ENCODE results near the gene USP49.

Gene USP49

GRCh38 chr6:41927253-41927652, 32.1 kb upstream of the USP49 start:
- DNase-seq: no peak

GRCh38 chr6:41922154-41922553, 27.0 kb upstream of the USP49 start:
- no peak for DNase-seq

DNA sequence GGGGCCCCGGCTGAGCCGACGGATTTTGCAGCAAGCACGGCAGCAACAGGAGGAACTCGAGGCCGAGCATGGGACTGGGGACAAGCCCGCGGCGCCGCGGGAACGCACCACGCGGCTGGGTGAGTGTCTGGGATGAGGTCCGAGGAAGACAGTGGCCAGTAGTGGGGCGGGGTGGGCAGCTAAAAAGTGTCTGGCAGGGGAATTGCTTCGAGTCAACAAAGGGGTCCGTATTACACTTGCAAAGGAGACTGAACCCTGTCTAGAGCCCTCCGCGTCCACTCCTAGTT, 26.5 kb upstream of the USP49 start:
- DNase-seq: no peak

- peak; percentile 80 to 85 for DNase-seq
Measured at GRCh38 chr6:41920921-41921711, 25.9 kb upstream of the USP49 start, which contains the start of the genes BYSL and MED20. Gene BYSL, plus strand, starts transcription at chr6:41921499. Its CDS starts 64 bp downstream, at chr6:41921563. Gene MED20, minus strand, starts transcription at chr6:41921139. Its CDS starts 121 bp downstream, at chr6:41921018.

- DNase-seq: no peak
Measured at GRCh38 chr6:41917528-41917927, 22.4 kb upstream of the USP49 start.

- no peak for DNase-seq
Measured at GRCh38 chr6:41914869-41915530, 19.8 kb upstream of the USP49 start.

DNA sequence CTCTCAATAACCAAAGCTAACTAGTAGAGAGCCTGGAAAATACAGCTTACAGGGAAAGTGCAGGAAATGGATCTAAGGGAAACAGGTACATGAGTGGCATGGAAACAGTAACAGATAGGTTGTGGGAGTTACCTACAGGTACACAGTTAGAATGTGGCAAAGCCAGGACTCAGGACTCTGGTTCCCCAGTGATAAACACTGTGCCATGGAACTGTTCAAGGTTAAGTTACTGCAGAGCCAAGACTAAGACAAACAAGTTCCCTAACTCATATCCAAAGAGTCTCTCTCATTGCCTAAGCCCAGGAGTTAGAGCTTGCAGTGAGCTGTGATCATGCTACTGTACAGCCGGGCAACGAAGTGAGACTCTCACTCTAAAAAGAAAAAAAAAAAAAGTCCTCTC, 19.2 kb upstream of the USP49 start:
- DNase-seq: no peak

GRCh38 chr6:41909727-41910126, 14.6 kb upstream of the USP49 start:
- DNase-seq: no peak

- DNase-seq: no peak
Measured at GRCh38 chr6:41901882-41902519, 6.8 kb upstream of the USP49 start.

DNA sequence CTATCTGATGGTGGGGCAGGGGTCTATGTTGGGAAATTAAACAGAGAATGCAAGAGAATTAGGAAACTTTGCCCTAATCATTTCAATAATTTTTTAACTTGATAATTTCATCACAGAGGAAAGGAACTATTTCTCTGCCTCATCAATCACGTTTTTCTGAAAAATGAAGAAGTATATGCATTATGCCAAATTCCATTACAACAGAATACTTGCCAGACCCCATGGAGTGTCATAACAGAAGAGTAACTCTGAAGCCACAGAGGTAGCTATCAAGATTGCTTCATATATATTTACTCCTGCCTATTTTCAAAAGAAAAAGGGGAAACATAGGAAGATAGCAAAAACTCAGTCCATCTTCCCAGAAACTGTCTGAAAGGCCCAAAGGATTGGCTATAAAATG, 5.7 kb upstream of the USP49 start:
- DNase-seq: no peak

DNA sequence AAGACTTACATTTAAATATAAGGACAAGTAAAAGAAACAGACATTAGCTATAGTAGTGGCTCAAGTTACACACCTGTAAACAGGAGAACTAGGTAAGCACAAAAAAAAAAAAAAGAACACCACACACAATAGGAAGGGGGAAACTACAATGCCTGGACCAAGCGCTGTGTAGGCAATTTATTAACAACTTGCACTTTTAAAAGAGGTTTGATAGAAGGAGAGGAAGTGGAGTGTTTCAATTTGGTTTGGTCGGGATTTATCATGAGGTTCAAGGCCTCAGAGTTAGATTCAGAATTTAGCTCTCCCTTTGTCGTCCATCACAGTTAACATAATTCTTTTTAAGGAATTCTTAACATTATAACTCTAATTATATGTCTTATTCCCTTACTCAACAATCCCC, 1.1 kb upstream of the USP49 start:
- DNase-seq: no peak

DNA sequence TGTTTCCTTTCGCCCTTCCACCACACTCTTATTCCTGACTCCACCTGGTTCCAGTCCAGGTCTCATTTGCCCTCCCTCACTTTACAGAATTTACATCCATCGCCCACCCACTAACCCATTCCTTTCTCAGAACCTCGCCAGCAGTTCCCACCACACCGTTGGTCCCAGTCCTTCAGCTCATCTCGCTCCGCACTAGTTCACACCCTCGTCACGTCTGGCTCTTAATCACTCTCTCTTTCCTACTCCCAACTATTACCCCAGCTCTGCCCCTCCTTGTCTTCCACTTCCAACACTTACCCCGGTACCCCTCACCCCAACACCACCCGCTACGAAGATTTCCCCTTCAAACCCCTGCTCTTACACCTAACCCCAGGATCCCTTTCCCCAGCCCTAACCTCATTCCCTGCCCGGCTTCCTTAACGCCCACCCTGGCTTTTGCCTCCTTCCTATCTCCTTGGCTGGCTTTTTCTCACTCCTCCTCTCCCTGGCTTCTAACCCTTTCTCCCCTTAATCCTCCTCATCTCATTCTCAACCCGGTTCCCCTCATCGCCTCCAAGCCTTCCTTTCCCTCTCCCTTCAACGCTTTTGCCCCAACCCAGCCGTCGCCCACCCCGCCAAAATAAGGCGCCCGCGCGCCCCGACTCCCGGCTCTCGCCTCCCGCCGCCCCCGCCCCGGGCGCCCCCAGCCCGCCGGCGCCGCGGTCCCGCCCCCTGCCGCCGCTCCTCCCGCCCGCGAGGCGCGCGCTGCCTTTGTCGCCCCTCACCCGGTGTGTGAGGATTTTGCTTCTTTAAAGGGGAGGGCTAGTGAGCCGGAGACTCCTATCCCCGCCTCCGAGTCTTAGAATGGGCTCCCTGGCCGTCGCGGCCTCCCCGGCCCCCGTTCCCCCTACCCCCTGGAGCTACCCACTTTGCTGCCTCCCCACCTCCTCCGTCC, 542 bp downstream of the USP49 start:
- no peak for DNase-seq

GRCh38 chr6:41892921-41893564, 2.1 kb downstream of the USP49 start:
- no peak for DNase-seq

DNA sequence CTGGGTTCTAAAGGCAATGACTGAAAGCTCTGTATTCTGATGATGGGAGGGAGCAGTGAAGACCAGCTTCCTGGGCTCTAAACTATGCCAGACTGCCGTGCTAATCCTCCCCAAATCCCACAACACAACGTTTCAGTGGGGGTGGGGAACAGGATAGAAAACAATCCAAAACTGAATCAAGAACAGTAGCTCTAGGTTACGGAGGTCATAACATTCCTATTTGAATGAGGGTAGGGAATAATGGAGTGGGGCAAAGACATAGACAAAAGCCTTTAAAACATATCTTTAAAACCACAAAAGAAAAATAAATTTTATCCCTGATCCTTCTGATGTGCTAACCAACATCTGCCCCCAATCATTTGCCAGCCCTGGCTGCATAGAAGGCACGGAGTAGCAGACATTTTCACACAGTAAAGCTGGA, 7.8 kb downstream of the USP49 start:
- no peak for DNase-seq

DNA sequence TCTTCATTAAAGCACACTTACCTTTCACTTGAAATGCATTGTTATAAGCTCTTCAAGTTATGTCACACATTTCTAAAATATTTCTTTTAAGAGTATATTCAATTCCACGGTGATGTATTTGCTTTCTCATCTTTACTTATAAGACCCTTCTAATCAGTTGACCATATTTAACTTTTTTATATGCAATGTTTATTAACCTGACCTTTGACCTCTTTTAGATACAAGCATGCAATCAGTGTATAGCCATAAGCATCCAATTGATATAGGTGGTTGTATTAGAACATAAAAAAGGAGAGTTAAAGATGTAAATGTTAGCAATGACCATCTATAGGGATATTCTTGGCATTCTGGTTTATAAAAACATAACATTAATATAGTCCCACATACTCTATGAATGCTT, 9.2 kb downstream of the USP49 start:
- no peak for DNase-seq

DNA sequence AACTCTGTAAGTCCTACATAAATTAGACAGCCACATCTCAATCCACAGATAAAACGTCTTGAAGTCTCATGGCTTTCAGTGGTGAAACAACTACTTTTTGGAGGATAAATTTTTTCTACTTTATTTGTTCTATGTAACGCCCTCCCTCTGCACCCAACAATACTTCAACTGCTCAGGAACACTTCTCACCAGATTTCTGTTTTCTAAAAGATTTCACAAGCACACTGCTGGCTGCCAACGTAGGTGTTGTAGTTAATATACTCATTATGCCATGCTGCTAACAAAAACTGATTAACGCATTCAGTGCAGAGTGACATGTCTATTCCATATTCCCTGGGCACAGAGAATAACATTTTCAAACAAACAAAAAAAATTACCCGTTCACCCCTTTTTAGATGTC, 10.2 kb downstream of the USP49 start:
- no peak for DNase-seq

GRCh38 chr6:41881506-41881905, 13.7 kb downstream of the USP49 start:
- no peak for DNase-seq

GRCh38 chr6:41878961-41879405, 16.2 kb downstream of the USP49 start:
- no peak for DNase-seq

DNA sequence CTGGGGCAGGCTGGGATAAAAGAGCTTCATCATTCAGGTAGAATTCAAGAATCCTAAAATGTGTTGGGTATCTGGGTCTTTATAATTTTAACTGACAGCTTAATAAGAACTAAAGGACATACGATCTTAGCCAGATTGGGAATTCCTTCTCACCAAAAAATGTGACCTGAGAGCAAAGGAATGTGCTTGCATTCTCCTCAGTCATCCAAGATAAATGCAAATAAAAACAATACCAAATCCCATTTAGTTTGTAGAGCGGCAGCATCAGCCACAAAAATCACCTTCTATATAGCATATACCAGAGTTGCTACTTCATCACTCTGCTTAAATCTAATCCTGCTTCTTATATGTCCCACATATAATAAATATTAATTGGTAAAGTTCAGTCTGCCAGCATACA, 16.9 kb downstream of the USP49 start:
- no peak for DNase-seq

GRCh38 chr6:41877051-41877680, 18.0 kb downstream of the USP49 start:
- no peak for DNase-seq

DNA sequence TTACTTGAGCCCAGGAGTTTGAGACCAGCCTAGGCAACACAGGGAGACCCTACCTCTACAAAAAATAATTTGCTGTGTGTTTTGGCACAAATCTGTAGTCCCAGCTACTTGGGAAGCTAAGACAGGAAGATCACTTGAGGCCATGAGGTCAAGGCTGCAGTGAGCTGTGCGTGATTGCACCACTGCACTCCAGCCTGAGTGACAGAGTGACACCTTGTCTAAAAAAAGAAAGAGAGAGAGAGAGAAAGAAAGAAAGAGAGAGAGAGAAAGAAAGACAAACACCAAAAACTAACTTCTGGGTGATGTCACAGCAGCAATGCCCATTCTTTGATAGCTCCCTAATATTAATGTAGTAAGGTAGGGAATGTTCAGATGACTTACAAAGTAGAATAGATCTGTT, 20.4 kb downstream of the USP49 start:
- no peak for DNase-seq

DNA sequence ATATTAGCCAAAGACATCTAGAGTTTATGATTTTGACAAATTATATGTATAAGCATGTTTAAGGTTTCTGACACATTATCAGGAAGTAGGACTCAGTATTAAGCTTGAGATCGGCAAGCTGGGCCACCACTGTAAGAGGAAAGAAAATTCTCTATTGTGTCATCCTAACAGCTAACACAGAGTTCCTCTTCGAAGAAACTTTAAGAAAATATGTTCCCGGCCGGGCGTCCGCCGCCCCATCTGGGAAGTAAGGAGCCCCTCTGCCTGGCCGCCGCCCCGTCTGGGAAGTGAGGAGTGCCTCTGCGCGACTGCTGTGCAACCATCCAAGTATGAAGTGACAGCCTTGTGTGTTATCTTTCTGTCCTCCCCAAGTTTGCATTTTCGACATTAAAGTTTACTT, 23.0 kb downstream of the USP49 start:
- no peak for DNase-seq

All from SHP77 (cell line).